GM21526 (cell line): ENCODE results near the gene GCK.
A peak's percentile ranks its signal among the peaks of the same experiment; 100 is the strongest.
"Not testable (repeated sequence)": the region's sequence is repeated elsewhere in the genome, so short reads cannot be mapped to it uniquely, and the experiment has no call there.

Experiments used
- ATAC-seq: cut with Tn5 transposase; IDR thresholded peaks from one replicate; pipeline ENCODE4 v1.9.1; 2021; ENCODE audit warnings: moderate library complexity; ENCODE audit not compliant: unreplicated experiment, low FRiP score

Gene GCK

GRCh38 chr7:44184206-44184872 is 4.9 kb downstream of the GCK start:
- no peak for ATAC-seq

DNA sequence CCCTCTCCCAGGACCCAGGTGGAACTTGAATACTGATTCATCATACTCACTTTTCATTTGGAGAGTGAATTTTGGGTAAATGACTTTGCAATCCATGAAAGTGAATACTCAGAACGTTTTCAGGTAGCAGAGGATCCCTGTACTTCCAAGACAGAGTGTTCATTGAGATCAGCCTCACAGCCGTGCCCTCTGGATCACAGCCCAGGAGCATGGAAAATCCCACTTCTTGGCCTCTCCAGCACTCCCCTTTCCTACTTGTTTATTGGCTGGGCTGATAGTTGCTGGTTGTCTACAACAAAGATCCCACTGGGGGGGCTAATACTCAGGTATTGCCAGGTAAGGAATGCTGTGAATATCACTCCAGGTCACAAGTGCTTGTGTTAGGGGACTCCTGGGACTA is 5.9 kb downstream of the GCK start:
- ATAC-seq, result no peak

DNA sequence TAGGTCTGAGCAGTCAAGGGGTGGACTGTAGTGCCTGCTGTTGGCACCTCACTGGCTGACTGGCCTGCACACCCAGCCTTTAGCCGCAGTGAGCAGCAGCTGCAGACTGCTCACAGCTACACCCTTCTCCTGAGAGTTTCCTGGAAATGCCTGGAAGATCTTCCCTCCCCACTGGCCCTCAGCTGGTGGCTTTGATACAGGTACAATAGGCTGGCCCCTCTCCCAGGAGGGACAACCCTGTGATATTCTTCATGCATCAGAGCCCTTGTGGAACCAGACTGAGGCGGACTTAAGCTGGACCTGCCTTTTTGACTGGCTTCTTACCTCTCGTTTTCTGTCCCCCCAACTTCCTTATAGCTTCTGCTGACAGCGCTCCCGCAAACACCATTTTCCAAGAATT is 6.4 kb downstream of the GCK start:
- ATAC-seq, result no peak

DNA sequence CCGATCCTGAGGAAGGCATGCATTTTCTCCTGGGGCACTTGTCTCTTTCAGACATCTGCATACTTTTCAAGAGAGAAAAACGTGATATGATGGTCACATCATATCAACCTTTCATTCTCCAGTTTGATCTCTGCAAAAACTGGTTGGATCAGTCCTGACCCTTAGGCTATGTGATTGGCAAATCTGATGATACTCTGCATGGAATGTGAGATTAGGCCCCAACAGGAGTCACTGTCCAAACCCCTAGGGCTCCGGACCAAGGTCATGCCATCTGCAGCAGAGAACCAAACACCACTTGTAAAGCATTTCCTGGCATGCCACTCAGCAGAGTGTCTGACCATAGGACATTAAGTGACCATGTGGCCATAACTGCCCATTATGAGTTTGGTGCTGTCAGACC is 8.6 kb downstream of the GCK start:
- no peak for ATAC-seq

- ATAC-seq, result no peak
These were observed 11.6 kb downstream of the GCK start for GRCh38 chr7:44177570-44178131.

GRCh38 chr7:44176486-44176885 is 12.8 kb downstream of the GCK start:
- ATAC-seq, result no peak

DNA sequence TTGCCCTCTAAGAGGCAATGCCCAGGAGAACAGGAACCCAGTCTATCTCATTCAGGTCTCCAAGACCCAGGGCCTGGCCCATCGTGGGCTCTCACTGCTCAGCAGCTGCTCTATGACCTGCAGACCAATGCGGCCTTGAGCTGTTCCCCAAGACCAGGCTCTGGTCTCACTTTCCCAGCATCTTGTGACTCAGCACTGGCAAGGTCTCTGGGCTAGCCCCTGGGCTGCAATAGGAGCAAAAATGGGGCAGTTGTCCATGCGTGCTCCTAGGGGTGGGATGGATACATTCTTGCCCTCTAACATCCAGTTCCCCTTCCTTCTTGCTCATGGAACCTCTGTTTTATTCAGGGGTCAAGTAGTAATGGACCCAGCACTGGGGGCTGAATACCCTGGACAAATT is 13.5 kb downstream of the GCK start:
- no peak for ATAC-seq

DNA sequence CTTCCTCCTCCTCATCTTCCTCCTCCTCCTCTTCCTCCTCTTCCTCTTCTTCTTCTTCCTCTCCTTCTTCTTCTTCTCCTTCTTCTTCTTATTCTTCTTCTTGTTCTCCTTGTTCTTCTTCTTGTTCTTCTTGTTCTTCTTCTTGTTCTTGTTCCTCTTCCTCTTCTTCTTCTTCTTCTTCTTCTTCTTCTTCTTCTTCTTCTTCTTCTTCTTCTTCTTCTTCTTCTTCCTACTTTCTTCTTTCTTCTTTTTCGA is 14.6 kb downstream of the GCK start:
- not testable (repeated sequence) for ATAC-seq

GRCh38 chr7:44173911-44174693 is 15.1 kb downstream of the GCK start:
- no peak for ATAC-seq

- no peak for ATAC-seq
These were observed 16.3 kb downstream of the GCK start for GRCh38 chr7:44172803-44173424.

DNA sequence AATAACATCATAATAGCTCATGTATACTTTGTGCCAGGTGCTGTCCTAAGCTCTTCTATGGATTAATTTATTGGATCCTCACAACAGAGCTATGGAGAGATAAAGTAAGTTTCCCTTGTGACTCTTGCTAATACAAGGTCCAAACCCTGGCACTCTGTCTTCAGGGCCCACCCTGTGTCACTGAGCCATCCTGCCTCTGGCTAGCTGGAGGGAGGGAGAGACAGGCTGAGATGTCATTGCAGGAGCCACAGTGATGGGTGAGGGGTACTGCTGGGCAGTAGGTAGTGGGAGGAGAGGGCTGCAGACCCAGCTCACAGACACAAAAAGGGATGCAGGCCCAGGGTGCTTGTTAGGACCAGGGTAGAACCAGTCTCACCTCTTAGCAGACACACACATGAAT is 16.9 kb downstream of the GCK start:
- ATAC-seq, result no peak

DNA sequence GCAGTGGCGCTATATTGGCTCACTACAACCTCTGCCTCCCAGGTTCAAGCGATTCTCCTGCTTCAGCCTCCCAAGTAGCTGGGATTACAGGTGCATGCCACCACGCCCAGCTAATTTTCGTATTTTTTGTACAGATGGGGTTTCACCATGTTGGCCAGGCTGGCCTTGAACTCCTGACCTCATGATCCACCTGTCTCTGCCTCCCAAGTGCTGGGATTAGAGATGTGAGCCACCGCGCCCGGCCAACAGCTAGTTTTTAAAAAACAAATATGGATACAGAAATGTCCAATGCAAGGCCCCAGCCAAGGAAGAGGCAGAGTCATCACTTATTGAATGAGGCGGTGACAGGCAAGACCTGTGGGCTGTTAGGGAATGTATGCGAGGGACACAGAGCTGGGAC is 17.3 kb downstream of the GCK start:
- not testable (repeated sequence) for ATAC-seq

GRCh38 chr7:44167920-44168319 is 21.3 kb downstream of the GCK start:
- peak; percentile 49 for ATAC-seq

- ATAC-seq, result no peak
These were observed 25.6 kb downstream of the GCK start for GRCh38 chr7:44163591-44163990.

GRCh38 chr7:44162785-44163395 is 26.3 kb downstream of the GCK start:
- no peak for ATAC-seq

- ATAC-seq, result no peak
These were observed 27.1 kb downstream of the GCK start for GRCh38 chr7:44162179-44162578.

DNA sequence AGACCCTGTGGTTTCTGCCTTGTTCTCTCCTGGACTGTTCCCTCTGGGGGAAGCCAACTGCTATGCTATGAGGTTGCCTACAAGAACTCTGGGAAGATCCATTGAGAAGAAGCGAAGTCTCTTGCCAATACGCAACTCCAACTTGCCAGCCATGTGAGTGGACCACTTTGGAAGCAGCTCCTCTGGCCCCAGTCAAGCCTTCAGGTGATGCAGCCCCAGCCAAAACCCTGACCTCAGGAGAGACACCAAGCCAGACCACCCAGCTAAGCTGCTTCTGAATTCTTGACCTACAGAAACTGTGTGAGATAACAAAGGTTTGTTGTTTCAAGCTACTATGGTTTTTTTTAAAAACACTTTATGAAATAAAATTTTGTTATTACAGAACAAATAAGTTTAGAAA is 27.9 kb downstream of the GCK start:
- ATAC-seq, result no peak

DNA sequence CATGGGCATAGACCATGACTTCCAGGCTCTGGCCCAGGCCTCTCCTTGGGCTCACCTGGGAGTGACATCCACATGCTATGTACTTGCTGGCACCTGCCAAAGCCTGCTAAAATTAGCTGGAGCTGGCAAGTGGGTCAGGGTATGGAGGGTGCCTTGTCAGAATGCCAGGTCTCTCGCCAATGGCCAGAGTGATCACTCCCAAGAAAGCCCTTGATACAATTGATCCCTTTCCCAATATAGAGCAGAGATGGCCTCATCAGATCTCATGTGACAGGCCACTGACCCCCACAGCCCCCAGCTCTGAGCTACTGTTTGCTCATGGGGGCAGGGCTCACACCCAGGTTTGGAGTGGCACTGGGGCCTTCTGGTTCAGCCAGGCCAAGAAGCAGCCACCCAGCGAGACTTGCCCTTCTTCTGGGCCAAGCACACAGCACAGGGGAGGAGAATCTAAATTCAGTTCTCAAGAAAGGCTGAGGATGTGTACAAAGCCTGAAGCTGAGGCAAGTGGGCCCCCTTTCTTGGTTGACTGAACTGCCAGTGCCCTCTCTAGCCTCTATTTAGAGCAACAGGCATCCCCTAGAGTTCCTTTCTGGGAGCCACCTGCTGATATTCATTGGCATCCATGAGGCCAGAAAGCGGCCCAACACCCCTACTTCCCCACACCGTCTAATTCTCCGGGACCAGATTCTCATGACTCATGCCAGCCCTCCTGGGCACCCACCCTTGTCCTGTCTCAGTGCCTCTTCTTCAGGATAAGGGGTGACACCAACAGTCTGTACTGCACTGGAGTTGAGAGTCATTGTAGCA is 29.2 kb downstream of the GCK start:
- ATAC-seq, result no peak

DNA sequence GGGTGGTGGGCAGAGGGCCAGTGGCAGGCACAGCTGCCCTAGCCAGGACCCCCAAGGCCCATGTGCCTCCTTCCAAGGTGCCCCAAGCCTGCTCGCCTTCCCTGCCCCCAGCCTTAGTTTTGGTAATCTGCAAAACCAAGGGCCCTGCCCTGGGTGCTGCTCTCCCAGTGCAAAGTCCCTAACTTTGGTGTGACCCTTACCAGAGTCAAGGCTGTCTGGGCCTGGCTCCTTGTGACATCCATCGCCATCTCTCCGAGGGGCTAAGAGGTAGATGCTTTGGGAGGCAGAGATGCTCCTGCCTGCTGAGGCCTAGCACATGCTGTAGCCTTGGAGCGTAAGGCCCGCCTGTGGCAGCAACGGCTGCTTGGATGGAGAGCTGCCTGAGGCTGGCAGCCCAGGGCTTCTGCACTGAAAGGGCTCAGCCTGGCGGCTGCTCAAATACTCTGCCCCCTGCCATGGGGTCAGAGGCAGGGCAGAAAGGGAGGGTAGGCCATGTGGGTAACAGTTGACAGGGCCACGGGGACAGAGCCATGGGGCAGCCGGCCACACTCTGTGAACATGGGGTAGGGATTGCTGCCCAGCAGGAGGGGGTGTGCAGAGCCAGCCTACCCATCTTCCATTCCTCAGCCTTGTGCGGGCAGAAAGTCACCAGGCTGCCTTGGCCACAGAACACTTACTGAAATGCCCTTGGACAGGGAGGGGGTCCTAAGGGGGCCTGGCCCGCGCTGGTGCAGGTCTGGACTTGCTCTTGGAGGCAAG is 30.2 kb downstream of the GCK start:
- no peak for ATAC-seq
